Fibroblast of the aortic adventitia (primary cell): Measurements from ENCODE around the gene ATG10. TPM values are rescaled to one million over a fixed set of nuclear protein-coding genes. Genes with fewer than 3 reads are reported as not detected.

ENCODE experiments used
- DNase-seq: peaks from one replicate; pipeline ENCODE4 v3.0.0-alpha.2; 2010; ENCODE audit warnings: low read depth
- H3K4me3 ChIP-seq: 2 replicates; pipeline ENCODE4 v1.5.1; 2011; ENCODE audit warnings: low read depth, mild to moderate bottlenecking, control low read depth, low read length, moderate library complexity
- CTCF ChIP-seq: IDR thresholded peaks from 2 replicates; pipeline ENCODE4 v1.5.1; 2011; ENCODE audit warnings: mild to moderate bottlenecking, low read length, control low read depth, inconsistent platforms; ENCODE audit not compliant: insufficient read depth
- total RNA-seq: library from RNA; depleted of rRNA; stranded (reverse); fragments of >200 nt; gene quantifications from 2 replicates; pipeline ENCODE4 v1.2.3, GENCODE V29; 2012; ENCODE audit warnings: low replicate concordance

The ATG10 gene
- total RNA-seq, 1 donor = 8.8 TPM

GRCh38 chr5:82077496-82077895 lies 105.7 kb downstream of the ATG10 start:
- TF ChIP-seq CTCF = no peak

GRCh38 chr5:82091617-82092016 lies 119.8 kb downstream of the ATG10 start:
- TF ChIP-seq CTCF = no peak
- H3K4me3 ChIP-seq = no peak overlapping the region
- DNase-seq = no peak

More at GRCh38 chr5:82077496-82077895, 105.7 kb downstream of the ATG10 start:
- DNase-seq = no peak
- no peak overlapping the region for H3K4me3 ChIP-seq

GRCh38 chr5:82095536-82095935 lies 123.7 kb downstream of the ATG10 start:
- H3K4me3 ChIP-seq = no peak overlapping the region
- no peak for DNase-seq
- TF ChIP-seq CTCF = no peak

- no peak overlapping the region for H3K4me3 ChIP-seq
- TF ChIP-seq CTCF = no peak
- no peak for DNase-seq
Observed at GRCh38 chr5:82096249-82096648, 124.4 kb downstream of the ATG10 start.

GRCh38 chr5:82100303-82101077 lies 128.7 kb downstream of the ATG10 start:
- no peak for DNase-seq
- no peak overlapping the region for H3K4me3 ChIP-seq
- no peak for TF ChIP-seq CTCF

- no peak for DNase-seq
- no peak overlapping the region for H3K4me3 ChIP-seq
- no peak for TF ChIP-seq CTCF
Observed at GRCh38 chr5:82104872-82105271, 133.0 kb downstream of the ATG10 start.

GRCh38 chr5:82105457-82105856 lies 133.6 kb downstream of the ATG10 start:
- H3K4me3 ChIP-seq = no peak overlapping the region
- peak; percentile 3 for DNase-seq
- TF ChIP-seq CTCF = no peak
